A673 (cell line): ENCODE data around the gene VAV3. TPM values are rescaled to one million over a fixed set of nuclear protein-coding genes. Genes with fewer than 3 reads are reported as not detected.

ENCODE experiments used
- BruUV-seq: library from RNA; stranded (reverse); fragments of 400-500 nt; replicated peaks from 2 replicates; lab custom pipeline; 2021; lab: Mats Ljungman, UMichigan
- CTCF ChIA-PET: fragments of 300-600 bp; sonication (Branson Sonifier 250); formaldehyde crosslinking; loops from one replicate; lab custom pipeline; 2022; ENCODE audit warnings: antibody characterized with exemption; lab: Charles Lee
- POLR2A ChIA-PET: fragments of 300-600 bp; sonication (Branson Sonifier 250); formaldehyde crosslinking; loops from one replicate; lab custom pipeline; 2022; ENCODE audit warnings: antibody characterized with exemption; ENCODE audit not compliant: low non-redundant PET; lab: Charles Lee
- DNase-seq: peaks from one replicate; pipeline ENCODE4 v3.0.0-alpha.2; 2015; ENCODE audit warnings: low spot score
- H3K27ac ChIP-seq: fragments of 200-600 bp; sonication (generic); 2 replicates; pipeline ENCODE4 v1.5.1; 2016; ENCODE audit warnings: mixed run types, low read depth, mild to moderate bottlenecking, mixed read lengths, antibody characterized with exemption, low read length; ENCODE audit not compliant: poor library complexity, severe bottlenecking
- H3K27me3 ChIP-seq: fragments of 200-600 bp; sonication (generic); replicated peaks from 2 replicates; pipeline ENCODE4 v1.6.1; 2017; ENCODE audit warnings: mixed run types, low read depth, mild to moderate bottlenecking, mixed read lengths, antibody characterized with exemption, low read length; ENCODE audit not compliant: insufficient read depth, poor library complexity
- H3K36me3 ChIP-seq: fragments of 200-600 bp; sonication (generic); 2 replicates; pipeline ENCODE4 v1.6.1; 2016; ENCODE audit warnings: mixed run types, mild to moderate bottlenecking, mixed read lengths, antibody characterized with exemption, low read length; ENCODE audit not compliant: insufficient read depth, poor library complexity, severe bottlenecking
- H3K4me1 ChIP-seq: fragments of 200-600 bp; sonication (generic); 2 replicates; pipeline ENCODE4 v1.6.1; 2017; ENCODE audit warnings: mixed run types, mild to moderate bottlenecking, mixed read lengths, antibody characterized with exemption, low read length; ENCODE audit not compliant: insufficient read depth, poor library complexity, severe bottlenecking
- H3K4me3 ChIP-seq: fragments of 200-600 bp; sonication (generic); 2 replicates; pipeline ENCODE4 v1.5.1; 2016; ENCODE audit warnings: low read depth, mixed run types, mild to moderate bottlenecking, mixed read lengths, low read length; ENCODE audit not compliant: poor library complexity, severe bottlenecking
- H3K9me3 ChIP-seq: fragments of 200-600 bp; sonication (generic); 2 replicates; pipeline ENCODE4 v1.6.1; 2016; ENCODE audit warnings: mixed run types, low read depth, mild to moderate bottlenecking, mixed read lengths, antibody characterized with exemption, low read length; ENCODE audit not compliant: poor library complexity, severe bottlenecking
- EZH2 ChIP-seq: fragments of 200-600 bp; sonication (generic); IDR thresholded peaks from 2 replicates; pipeline ENCODE4 v1.6.1; 2017; ENCODE audit warnings: borderline replicate concordance, low read depth, mild to moderate bottlenecking, mixed read lengths, antibody characterized with exemption, low read length; ENCODE audit not compliant: poor library complexity, severe bottlenecking
- intact Hi-C: fragments of 100-400 bp; cut with micrococcal nuclease; formaldehyde crosslinking; loops from one replicate; pipeline ENCODE4 v1.10.0; 2022; ENCODE audit not compliant: unreplicated experiment
- total RNA-seq: library from RNA; stranded (reverse); gene quantifications from 2 replicates; pipeline ENCODE4 v1.2.3, GENCODE V29; 2021
- TF ChIP-seq, protein P1 (sequence below): fragments of 300-800, 200-600 bp; sonication (generic); conservative IDR thresholded peaks from 2 replicates; pipeline ENCODE4 v1.5.1; 2017; ENCODE audit warnings: low read depth, mild to moderate bottlenecking, antibody characterized with exemption, low read length, moderate library complexity, mixed read lengths

VAV3 gene
- total RNA-seq, 1 experiment from 2014 or later, result 0.30 TPM

- Histone ChIP-seq H3K27ac (no peak overlapping the region), H3K9me3 (no peaks in the 10 kb centered on the region), H3K27me3 (peaks cover 51% of the 10 kb centered on the region), H3K4me1 (peaks cover 16% of the 10 kb centered on the region), H3K4me3 (peak overlapping the region; percentile 41), H3K36me3 (no peaks in the 10 kb centered on the region)
- TF ChIP-seq, protein P1, sequence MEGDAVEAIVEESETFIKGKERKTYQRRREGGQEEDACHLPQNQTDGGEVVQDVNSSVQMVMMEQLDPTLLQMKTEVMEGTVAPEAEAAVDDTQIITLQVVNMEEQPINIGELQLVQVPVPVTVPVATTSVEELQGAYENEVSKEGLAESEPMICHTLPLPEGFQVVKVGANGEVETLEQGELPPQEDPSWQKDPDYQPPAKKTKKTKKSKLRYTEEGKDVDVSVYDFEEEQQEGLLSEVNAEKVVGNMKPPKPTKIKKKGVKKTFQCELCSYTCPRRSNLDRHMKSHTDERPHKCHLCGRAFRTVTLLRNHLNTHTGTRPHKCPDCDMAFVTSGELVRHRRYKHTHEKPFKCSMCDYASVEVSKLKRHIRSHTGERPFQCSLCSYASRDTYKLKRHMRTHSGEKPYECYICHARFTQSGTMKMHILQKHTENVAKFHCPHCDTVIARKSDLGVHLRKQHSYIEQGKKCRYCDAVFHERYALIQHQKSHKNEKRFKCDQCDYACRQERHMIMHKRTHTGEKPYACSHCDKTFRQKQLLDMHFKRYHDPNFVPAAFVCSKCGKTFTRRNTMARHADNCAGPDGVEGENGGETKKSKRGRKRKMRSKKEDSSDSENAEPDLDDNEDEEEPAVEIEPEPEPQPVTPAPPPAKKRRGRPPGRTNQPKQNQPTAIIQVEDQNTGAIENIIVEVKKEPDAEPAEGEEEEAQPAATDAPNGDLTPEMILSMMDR, result no peak
- TF ChIP-seq EZH2, result no peak
- CTCF ChIA-PET, result interaction anchor here (1.1 kb wide), 1 partner anchor 162 kb away, joined by 3 read pairs; no protein-coding TSS in a partner anchor
- POLR2A ChIA-PET, result no interaction called here
- BruUV-seq, result no TSS peak
- DNase-seq, result peak; percentile 14
- intact Hi-C loops, result loop anchor here (10.0 kb wide), 2 partner anchors 149 to 179 kb away; no protein-coding TSS in a partner anchor
These were observed 1.2 kb downstream of the VAV3 start for GRCh38 chr1:107963601-107964335.

- ChIA-PET CTCF (interaction anchor here (1.1 kb wide), 1 partner anchor 162 kb away, joined by 3 read pairs; no protein-coding TSS in a partner anchor), POLR2A (no interaction called here)
- Histone ChIP-seq H3K4me1 (peaks cover 16% of the 10 kb centered on the region), H3K4me3 (no peak overlapping the region), H3K9me3 (no peaks in the 10 kb centered on the region), H3K27me3 (peaks cover 51% of the 10 kb centered on the region), H3K36me3 (no peaks in the 10 kb centered on the region), H3K27ac (no peak overlapping the region)
- TF ChIP-seq, protein P1, result no peak
- TF ChIP-seq EZH2, result no peak
- intact Hi-C loops, result loop anchor here (10.0 kb wide), 2 partner anchors 148 to 178 kb away; no protein-coding TSS in a partner anchor
- no peak for DNase-seq
- BruUV-seq, result no TSS peak
These were observed 2.0 kb downstream of the VAV3 start for GRCh38 chr1:107963008-107963407.

GRCh38 chr1:107954719-107955415 lies 10.1 kb downstream of the VAV3 start:
- no peak for DNase-seq
- Histone ChIP-seq H3K36me3 (no peaks in the 10 kb centered on the region), H3K4me1 (no peaks in the 10 kb centered on the region), H3K27ac (no peak overlapping the region), H3K9me3 (no peaks in the 10 kb centered on the region), H3K4me3 (no peak overlapping the region), H3K27me3 (peaks cover 7% of the 10 kb centered on the region)
- CTCF ChIA-PET, result no interaction called here
- intact Hi-C loops, result no loop called here
- TF ChIP-seq, protein P1, result no peak
- no peak for TF ChIP-seq EZH2
- BruUV-seq, result no TSS peak
- POLR2A ChIA-PET, result no interaction called here
